D341Med (cell line): ENCODE measurements around the gene CTBS.
"Not testable (repeated sequence)": the region's sequence is repeated elsewhere in the genome, so short reads cannot be mapped to it uniquely, and the experiment has no call there.

ENCODE experiments used
- DNase-seq: peaks from one replicate; pipeline ENCODE4 v3.0.0; 2012; ENCODE audit warnings: low spot score

CTBS gene

GRCh38 chr1:84584126-84584525 lies 9.9 kb upstream of the CTBS start:
- DNase-seq, result no peak

GRCh38 chr1:84583648-84584047 lies 9.4 kb upstream of the CTBS start:
- no peak for DNase-seq

- peak; percentile 72 for DNase-seq
Measured at GRCh38 chr1:84582802-84583587, 8.8 kb upstream of the CTBS start.

- no peak for DNase-seq
Measured at GRCh38 chr1:84581648-84582047, 7.4 kb upstream of the CTBS start.

- no peak for DNase-seq
Measured at GRCh38 chr1:84574936-84575335, 696 bp upstream of the CTBS start.

- no peak for DNase-seq
Measured at GRCh38 chr1:84573481-84573966, 716 bp downstream of the CTBS start.

- DNase-seq, result no peak
Measured at GRCh38 chr1:84571150-84571535, 3.1 kb downstream of the CTBS start.

- no peak for DNase-seq
Measured at GRCh38 chr1:84570436-84571149, 3.6 kb downstream of the CTBS start.

- DNase-seq, result peak; percentile 65
Measured at GRCh38 chr1:84569216-84569615, 5.0 kb downstream of the CTBS start.

- DNase-seq, result no peak
Measured at GRCh38 chr1:84550826-84551225, 23.4 kb downstream of the CTBS start.

- DNase-seq, result peak; percentile 17
Measured at GRCh38 chr1:84541679-84542078, 32.6 kb downstream of the CTBS start.

GRCh38 chr1:84540759-84541158 lies 33.5 kb downstream of the CTBS start:
- no peak for DNase-seq

- no peak for DNase-seq
Measured at GRCh38 chr1:84539972-84540371, 34.3 kb downstream of the CTBS start.

- DNase-seq, result no peak
Measured at GRCh38 chr1:84538599-84538998, 35.6 kb downstream of the CTBS start.

- DNase-seq, result no peak
Measured at GRCh38 chr1:84525779-84526178, 48.5 kb downstream of the CTBS start.

GRCh38 chr1:84524590-84524989 lies 49.6 kb downstream of the CTBS start:
- DNase-seq, result no peak

GRCh38 chr1:84510668-84511067 lies 63.6 kb downstream of the CTBS start:
- no peak for DNase-seq

- no peak for DNase-seq
Measured at GRCh38 chr1:84510165-84510564, 64.1 kb downstream of the CTBS start.

- no peak for DNase-seq
Measured at GRCh38 chr1:84509029-84509428, 65.2 kb downstream of the CTBS start.

- no peak for DNase-seq
Measured at GRCh38 chr1:84508510-84508909, 65.7 kb downstream of the CTBS start.

GRCh38 chr1:84507887-84508286 lies 66.4 kb downstream of the CTBS start:
- not testable (repeated sequence) for DNase-seq

GRCh38 chr1:84506729-84507453 lies 67.3 kb downstream of the CTBS start:
- DNase-seq, result no peak
